ENCODE data around the gene CNIH3.
"Not testable (repeated sequence)": the region's sequence is repeated elsewhere in the genome, so short reads cannot be mapped to it uniquely, and the experiment has no call there.

CNIH3 gene

GRCh38 chr1:224643653-224644052 lies 27.5 kb downstream of the CNIH3 start:
- DNase-seq (ENCODE audit: low spot score), result no peak

GRCh38 chr1:224644553-224645154 lies 28.5 kb downstream of the CNIH3 start:
- peak; percentile 65 for DNase-seq (ENCODE audit: low spot score)

GRCh38 chr1:224647449-224647848 lies 31.3 kb downstream of the CNIH3 start:
- DNase-seq (ENCODE audit: low spot score), result no peak

GRCh38 chr1:224650290-224650689 lies 34.2 kb downstream of the CNIH3 start:
- no peak for DNase-seq (ENCODE audit: low spot score)

GRCh38 chr1:224651188-224651587 lies 35.1 kb downstream of the CNIH3 start:
- no peak for DNase-seq (ENCODE audit: low spot score)

- DNase-seq (ENCODE audit: low spot score), result no peak
These were observed 40.3 kb downstream of the CNIH3 start for GRCh38 chr1:224656392-224656791.

- no peak for DNase-seq (ENCODE audit: low spot score)
These were observed 44.0 kb downstream of the CNIH3 start for GRCh38 chr1:224660074-224660473.

- no peak for DNase-seq (ENCODE audit: low spot score)
These were observed 46.8 kb downstream of the CNIH3 start for GRCh38 chr1:224662870-224663269.

- DNase-seq (ENCODE audit: low spot score), result no peak
These were observed 48.9 kb downstream of the CNIH3 start for GRCh38 chr1:224665016-224665415.

GRCh38 chr1:224666078-224666477 lies 50.0 kb downstream of the CNIH3 start:
- no peak for DNase-seq (ENCODE audit: low spot score)

- DNase-seq (ENCODE audit: low spot score), result no peak
These were observed 50.8 kb downstream of the CNIH3 start for GRCh38 chr1:224666913-224667312.

GRCh38 chr1:224668984-224669383 lies 52.9 kb downstream of the CNIH3 start:
- peak; percentile 4 for DNase-seq (ENCODE audit: low spot score)

GRCh38 chr1:224669403-224669802 lies 53.3 kb downstream of the CNIH3 start:
- no peak for DNase-seq (ENCODE audit: low spot score)

GRCh38 chr1:224670506-224670905 lies 54.4 kb downstream of the CNIH3 start:
- peak; percentile 44 for DNase-seq (ENCODE audit: low spot score)

GRCh38 chr1:224671076-224671475 lies 55.0 kb downstream of the CNIH3 start:
- DNase-seq (ENCODE audit: low spot score), result no peak

- DNase-seq (ENCODE audit: low spot score), result no peak
These were observed 57.0 kb downstream of the CNIH3 start for GRCh38 chr1:224673141-224673540.

- DNase-seq (ENCODE audit: low spot score), result no peak
These were observed 59.5 kb downstream of the CNIH3 start for GRCh38 chr1:224675590-224675989.

GRCh38 chr1:224676551-224676950 lies 60.4 kb downstream of the CNIH3 start:
- no peak for DNase-seq (ENCODE audit: low spot score)

GRCh38 chr1:224678168-224678567 lies 62.1 kb downstream of the CNIH3 start:
- no peak for DNase-seq (ENCODE audit: low spot score)

GRCh38 chr1:224679606-224680005 lies 63.5 kb downstream of the CNIH3 start:
- DNase-seq (ENCODE audit: low spot score), result no peak

- DNase-seq (ENCODE audit: low spot score), result no peak
These were observed 65.7 kb downstream of the CNIH3 start for GRCh38 chr1:224681816-224682215.

GRCh38 chr1:224683936-224684335 lies 67.8 kb downstream of the CNIH3 start:
- DNase-seq (ENCODE audit: low spot score), result no peak

- DNase-seq (ENCODE audit: low spot score), result no peak
These were observed 68.9 kb downstream of the CNIH3 start for GRCh38 chr1:224684979-224685425.

- DNase-seq (ENCODE audit: low spot score), result not testable (repeated sequence)
These were observed 70.0 kb downstream of the CNIH3 start for GRCh38 chr1:224686140-224686539.
